ENCODE data around the gene STX1A.

GRCh38 chr7:73696372-73696771 is 23.1 kb downstream of the STX1A start:
- TF ChIP-seq POLR2A (IDR thresholded peaks at IDR 0.05) (no peak), CTCF (IDR thresholded peaks at IDR 0.05) (no peak)
